ENCODE results near the gene ESPL1. TPM values are rescaled to one million over a fixed set of nuclear protein-coding genes. Genes with fewer than 3 reads are reported as not detected.
A peak's percentile ranks its signal among the peaks of the same experiment; 100 is the strongest.

The ESPL1 gene
- 0.81 TPM for total RNA-seq
- long read RNA-seq, partial matches to known transcripts = 1 of 1 reads
- long read RNA-seq, other reads (novel, unspliced or antisense) = 0 of 1 reads

DNA sequence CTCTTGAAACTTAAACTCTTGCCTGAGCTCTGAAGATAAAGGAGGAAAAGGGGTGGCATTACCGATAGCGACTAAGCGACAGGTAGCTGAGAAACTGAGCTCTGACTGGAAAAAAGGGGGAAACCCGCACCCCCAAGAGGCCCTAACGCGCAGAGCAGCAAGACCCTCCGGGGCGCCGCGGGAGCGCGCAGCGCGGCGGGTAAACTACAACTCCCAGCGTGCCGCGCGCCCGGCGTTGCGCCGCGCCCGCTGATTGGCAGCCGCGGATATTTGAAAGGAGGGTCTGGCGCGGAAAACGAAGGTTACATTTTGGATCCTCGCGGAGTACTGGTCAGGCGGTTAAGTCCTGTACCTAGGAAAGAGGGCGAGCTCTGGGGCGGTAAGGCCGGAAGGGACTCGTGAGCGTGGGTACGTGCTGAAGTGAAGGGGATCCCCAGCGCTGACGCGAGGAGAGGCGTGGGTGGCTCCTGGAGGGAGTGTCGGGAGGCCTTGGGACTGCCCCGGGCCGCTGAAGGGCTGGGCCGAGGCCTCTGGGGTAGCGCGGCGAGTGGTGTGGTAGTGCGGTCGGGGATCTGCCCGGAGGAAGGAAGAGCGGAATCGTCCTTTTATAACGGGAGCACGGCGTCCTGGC, at the start of gene ESPL1:
ESPL1 (plus strand) TSS at position 301 of the 631 bp plus-strand sequence. CDS start 468 bp downstream, outside the sequence.
- peak; percentile 84 for DNase-seq
- intact Hi-C loops (cut with DNase I) = no loop called here

GRCh38 chr12:53218551-53219291, 49.4 kb upstream of the ESPL1 start:
- ATAC-seq (ENCODE audit: poor library complexity) = no peak
- DNase-seq = peak; percentile 65
- intact Hi-C loops (cut with DNase I) = loop anchor here (5.0 kb wide), 1 partner anchor 34 kb away; a partner anchor contains a TSS

More for the DNA sequence above, at the start of gene ESPL1:
- peak; percentile 98 for ATAC-seq (ENCODE audit: poor library complexity)

- DNase-seq (peak; percentile 63), ATAC-seq (ENCODE audit: poor library complexity) (no peak)
- intact Hi-C loops (cut with DNase I) = loop anchor here (5.0 kb wide), 1 partner anchor 33 kb away; a partner anchor contains a TSS
These were observed 48.7 kb upstream of the ESPL1 start for GRCh38 chr12:53219292-53219955.

- ATAC-seq (ENCODE audit: poor library complexity) (peak; percentile 42), DNase-seq (peak; percentile 89)
- intact Hi-C loops (cut with DNase I) = loop anchor here (5.0 kb wide), 1 partner anchor 32 kb away; a partner anchor contains a TSS
These were observed 48.0 kb upstream of the ESPL1 start for GRCh38 chr12:53219956-53220693.

DNA sequence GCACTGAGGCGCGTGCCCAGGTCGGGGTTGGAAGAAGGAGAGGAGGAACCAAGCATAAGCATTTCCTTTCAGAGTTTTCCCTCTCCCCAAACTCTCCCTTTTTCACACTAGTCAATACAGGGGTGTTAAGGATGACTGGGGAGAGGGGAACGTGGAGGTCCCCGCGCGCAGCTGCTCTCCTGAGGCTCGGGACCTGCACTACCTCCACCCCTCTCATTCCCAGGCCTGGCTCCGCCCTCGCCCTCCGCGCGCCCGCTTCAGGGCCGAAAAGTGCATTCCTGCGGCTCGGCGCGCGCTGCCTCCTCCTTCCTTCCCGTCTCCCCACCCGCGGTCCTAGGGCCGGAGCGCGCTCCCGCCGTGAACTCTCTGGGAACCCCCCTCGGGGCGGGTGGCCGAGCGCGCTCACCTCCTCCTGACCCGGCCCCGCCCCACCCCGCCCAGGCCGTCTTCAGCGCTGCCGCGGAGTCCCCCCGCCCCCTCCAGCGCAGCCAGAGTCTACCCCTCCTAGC, 47.4 kb upstream of the ESPL1 start:
- ATAC-seq (ENCODE audit: poor library complexity) = peak; percentile 89
- intact Hi-C loops (cut with DNase I) = no loop called here
- DNase-seq = peak; percentile 95

DNA sequence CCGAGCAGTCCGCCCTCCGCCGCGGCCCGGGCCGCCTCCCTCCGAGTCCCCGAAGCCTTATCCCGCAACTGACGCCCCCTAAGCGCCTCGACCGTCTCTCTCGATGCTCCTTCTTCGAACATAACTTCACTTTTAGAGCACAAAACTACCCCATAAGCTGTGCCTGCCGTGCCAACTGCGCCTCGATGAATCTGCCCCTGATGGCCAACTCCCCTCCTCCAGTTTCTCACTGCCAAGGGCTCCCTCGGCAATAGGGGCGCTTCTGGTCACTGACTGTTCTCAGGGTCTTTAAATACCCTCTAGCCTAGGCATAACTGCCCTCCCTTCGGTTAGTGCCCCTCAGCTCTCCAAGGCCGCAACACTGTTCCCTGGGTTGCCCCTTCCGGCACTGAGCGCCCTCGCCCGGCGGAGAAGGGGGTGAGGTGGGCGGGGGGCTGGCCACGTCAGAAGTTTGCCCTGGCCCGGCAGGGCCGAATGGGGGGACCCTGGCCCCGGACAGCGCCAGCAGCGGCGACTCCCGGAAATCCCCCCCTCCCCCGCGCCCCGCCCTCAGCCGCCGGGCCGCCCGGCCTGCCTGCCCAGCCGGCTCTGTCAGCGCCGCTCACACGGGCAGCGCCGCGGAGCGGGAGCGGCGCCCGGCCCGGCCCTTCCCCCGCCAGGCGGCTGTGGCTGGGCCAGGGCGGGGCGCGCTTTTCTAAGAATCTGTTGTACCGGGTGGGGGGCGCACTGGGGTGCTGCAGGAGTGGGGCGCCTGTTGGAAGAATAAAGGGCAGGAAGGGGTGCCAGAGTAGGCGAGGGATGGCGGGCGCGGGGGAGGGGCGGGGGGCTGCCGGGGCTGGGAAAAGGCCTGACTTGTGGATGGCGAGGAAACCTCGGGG, 46.7 kb upstream of the ESPL1 start:
- DNase-seq = peak; percentile 82
- intact Hi-C loops (cut with DNase I) = no loop called here
- peak; percentile 64 for ATAC-seq (ENCODE audit: poor library complexity)

DNA sequence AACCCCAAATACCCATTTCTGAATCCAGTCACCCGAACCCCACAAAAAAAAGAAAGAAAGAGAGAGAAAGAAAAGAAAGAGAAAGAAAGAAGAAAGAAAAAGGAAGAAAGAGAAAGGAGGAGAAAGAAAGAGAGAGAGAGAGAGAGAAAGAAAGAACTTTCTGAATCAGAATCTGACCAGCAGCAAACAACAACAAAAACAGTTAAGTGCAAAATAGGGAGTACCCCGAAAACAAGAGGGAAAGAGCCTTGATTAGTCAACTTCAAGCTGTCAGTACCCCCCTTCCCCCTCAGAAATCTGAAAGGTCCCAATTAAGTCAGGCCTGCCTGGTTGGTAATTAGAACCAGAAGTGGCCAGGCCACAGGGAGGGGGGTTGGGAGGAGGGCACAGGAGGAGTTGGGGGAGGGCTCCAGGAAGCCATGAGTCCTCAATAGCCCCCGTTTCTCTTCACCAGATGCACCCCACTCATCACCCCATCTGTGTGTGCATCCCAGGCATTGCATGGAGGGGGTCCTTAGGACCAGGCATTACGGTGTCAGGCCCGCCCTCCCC, 45.9 kb upstream of the ESPL1 start:
- intact Hi-C loops (cut with DNase I) = no loop called here
- no peak for ATAC-seq (ENCODE audit: poor library complexity)

DNA sequence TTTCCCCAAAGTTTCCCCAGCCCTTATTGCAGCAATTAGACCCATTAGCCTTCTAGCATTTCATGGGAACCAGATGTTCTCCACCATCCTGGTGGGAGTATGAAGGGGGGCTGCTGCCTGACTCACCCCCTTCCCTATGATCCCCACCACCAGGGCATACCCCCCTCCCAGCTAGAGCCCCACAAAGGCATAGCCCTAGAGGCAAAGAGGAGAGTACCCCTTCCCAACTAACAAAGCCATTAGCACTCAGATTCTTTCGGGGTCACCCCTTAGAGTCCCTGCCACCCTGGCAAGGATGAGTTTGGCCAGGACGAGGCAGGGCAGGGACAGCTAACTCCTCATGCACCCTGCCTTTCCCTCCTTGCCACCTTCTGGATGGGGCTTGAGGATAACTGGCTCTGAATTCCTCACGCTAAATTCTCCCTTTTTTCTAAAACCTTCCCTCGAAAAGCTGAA, 45.3 kb upstream of the ESPL1 start:
- intact Hi-C loops (cut with DNase I) = no loop called here
- DNase-seq = peak; percentile 22
- no peak for ATAC-seq (ENCODE audit: poor library complexity)

More for the DNA sequence above, 45.9 kb upstream of the ESPL1 start:
- peak; percentile 12 for DNase-seq

DNA sequence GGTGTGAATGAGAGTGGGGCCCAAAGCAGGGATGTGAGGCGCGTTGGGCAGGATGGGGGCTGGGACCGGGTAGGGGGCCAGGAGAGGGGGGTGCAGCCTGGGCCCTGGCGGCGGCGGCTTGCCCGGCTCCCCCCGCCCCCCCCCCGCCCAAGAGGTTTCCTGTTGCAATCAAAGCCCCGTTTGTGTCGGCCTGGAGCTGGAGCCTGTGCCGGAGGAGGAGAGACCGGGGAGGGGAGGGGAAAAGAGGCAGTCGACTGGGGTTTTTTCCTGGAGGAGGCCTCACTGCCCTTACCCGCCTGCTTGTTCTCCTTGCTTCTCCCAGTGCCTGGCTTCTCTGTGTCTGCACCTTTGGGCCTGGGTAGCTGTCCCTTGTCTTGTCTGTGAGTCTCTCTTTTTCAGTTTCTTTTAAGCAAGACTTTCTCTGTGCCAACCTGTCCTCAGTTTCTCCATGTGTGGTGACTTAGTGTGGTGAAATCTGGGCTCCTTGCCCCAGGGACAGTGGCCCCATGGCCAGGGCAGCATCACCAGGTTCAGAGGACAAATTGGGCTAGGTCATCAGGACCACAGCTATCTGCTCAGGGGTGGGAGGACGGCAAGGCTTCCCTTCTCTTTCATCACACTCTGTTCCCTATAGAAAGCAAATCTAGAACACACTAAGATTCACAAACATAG, 44.6 kb upstream of the ESPL1 start:
- ATAC-seq (ENCODE audit: poor library complexity) (no peak), DNase-seq (peak; percentile 61)
- intact Hi-C loops (cut with DNase I) = no loop called here

DNA sequence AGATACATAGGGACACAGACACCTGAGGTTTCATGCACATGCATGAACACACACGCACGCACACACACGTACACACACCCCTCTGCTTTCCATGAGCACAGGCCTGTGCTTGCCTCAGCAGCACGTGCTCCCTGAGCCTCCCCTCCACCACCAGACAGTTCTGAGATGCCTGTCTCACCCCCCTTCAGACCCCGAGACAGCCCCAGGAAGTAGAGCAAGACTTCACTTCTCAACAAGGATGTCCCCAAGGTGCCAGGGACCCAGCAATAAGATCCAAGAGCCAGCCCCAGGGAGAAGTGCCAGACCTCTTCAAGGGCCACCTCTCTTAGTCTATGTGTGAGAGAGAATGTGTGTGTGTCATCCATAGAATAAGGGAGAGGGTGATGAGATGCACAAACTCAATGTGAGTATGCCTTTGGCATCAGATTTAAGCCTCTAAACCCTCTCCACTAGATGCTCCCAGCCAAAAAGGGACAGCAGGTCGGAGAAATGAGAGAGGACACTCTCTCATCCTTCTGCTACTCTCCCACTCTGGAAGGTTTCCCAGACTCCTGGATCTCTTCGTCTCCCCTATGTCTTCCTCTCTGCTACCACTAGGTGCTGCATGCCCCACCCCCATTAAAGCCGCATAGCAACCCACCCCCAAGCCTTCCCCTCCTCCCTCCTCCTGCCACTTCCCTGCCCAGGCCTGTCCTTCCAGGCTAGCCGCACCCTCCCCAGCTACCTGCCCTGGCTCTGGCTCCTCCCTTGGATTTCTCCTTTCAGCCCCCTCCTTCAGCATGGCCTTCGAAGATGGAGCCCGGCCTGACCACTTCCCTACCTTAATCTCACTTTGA, 43.8 kb upstream of the ESPL1 start:
- DNase-seq (peak; percentile 29), ATAC-seq (ENCODE audit: poor library complexity) (no peak)
- intact Hi-C loops (cut with DNase I) = no loop called here

DNA sequence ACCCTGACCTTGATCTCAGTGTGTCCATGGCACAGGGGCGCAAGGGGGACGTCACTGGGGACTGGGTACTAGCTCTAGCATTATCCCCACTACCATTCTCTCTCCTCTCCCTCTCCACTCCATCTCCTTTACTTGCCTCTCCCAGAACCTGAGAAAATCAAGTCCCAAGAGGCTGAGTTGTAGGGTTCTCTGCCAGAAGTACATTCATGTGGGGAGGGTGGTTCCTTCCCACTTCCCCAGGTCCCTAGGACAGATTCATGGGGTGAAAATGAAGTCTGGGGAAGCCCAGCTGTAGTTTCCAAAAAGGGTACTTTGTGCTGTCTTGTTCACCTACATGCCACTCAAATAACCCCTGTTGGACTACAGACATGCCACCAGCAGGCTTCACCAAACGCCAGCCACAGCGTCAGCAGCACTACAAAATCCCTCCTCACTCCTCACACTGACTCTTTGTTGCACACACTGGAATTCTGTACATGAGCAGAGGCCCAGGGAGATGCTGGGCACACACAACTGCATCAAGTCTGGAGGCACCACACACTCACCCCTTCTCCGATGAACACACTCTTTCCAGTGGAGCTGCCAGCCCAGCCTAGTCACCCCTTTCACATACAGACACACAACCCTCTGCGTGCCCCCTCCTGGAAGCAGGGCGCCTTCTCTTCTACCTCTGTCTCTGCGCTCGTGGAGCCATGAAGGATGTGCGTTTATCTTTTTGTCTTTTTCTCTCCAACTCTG, 43.0 kb upstream of the ESPL1 start:
- intact Hi-C loops (cut with DNase I) = no loop called here
- DNase-seq = peak; percentile 11
- ATAC-seq (ENCODE audit: poor library complexity) = no peak

DNA sequence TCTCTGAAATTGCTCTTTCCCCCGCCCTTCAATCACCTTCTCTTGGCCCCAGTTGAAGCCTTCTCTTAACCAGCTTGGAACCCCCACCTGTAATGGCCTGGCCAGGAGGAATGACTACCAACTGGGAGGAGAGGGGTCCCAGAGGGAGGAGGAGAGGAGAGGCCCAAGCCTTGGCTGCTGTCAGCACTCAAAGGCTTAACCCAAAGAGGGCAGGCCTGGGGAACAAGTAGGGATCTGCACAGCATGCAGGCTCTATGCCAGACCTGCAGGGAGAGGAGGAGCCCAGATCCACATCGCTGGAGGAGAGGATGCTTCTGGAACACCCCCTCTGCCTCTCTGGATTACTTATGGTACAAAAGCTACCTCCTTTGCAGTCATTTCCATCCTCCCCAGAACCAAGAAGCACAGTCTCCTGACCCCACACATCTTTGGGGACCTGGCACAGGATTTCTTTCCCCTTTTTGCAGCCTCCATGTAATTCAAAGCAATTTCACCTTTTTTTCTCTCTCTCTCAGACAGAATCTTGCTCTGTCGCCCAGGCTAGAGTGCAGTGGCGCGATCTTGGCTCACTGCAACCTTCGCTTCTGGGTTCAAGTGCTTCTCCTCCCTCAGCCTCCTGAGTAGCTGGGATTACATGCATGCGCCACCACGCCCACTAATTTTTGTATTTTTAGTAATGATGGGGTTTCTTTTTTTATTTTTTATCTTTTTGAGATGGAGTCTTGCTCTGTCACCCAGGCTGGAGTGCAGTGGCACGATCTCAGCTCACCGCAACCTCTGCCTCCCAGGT, 42.3 kb upstream of the ESPL1 start:
- intact Hi-C loops (cut with DNase I) = no loop called here
- DNase-seq = peak; percentile 19
- no peak for ATAC-seq (ENCODE audit: poor library complexity)

DNA sequence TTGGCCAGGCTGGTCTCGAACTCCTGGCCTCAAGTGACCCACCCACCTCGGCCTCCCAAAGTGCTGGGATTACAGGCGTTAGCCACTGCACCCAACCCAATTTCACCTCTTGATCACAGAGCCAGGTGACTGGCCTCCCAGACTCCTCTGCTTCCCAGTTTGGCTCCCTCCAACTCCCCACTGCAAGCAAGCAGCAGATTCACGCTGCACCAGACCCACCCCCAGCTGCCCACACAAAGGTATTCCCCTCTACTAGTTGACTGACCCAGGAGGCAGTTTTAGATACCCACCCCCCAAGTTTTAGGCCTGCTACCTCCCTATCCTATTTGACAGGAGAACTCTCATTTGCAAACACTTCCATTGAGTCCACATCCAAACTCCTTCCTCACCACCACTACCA, 41.3 kb upstream of the ESPL1 start:
- ATAC-seq (ENCODE audit: poor library complexity) (no peak), DNase-seq (peak; percentile 8)
- intact Hi-C loops (cut with DNase I) = no loop called here

DNA sequence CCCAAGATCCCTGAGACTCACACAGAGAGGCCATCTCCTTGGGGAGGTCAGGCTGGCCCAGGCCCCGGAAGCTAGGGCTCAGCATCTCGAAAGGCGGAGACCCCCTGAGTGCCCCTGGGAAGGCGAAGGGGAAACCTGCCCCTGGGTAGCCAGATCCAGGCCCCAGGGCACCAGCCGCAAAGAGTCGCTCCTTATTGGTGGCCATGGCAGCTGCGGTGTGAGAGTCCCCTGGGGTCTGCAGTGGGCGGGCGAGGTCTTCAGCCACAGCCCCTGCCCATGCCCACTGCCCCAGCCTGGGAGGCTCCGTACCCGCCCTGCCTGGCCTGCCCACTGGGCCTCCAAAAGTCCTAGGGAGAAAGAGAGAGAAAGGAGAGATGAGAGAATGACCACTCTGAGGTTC, 40.8 kb upstream of the ESPL1 start:
- DNase-seq (peak; percentile 32), ATAC-seq (ENCODE audit: poor library complexity) (no peak)
- intact Hi-C loops (cut with DNase I) = no loop called here

DNA sequence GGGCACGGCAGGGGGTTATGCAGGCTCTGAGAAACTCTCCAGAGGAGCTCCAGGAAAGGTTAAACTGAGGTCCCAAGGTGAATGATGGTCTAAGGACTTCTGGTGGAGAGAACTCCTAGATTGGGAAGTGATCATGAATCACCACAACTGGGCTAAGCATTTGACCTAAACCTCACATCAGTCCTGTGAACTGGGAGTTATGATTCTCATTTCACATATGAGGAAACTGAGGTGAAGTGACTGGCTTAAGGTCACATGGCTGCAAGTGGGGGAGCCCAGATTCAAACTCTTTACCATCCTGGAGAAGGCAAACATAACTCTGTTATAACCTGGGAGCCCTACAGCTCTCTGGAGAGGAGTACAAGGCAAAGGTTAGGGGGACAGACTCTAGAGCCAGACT, 40.3 kb upstream of the ESPL1 start:
- intact Hi-C loops (cut with DNase I) = no loop called here
- ATAC-seq (ENCODE audit: poor library complexity) = no peak
- DNase-seq = no peak
